Adrenal gland (tissue), 12 donors: ENCODE measurements around the gene AGAP3. TPM values are rescaled to one million over a fixed set of nuclear protein-coding genes. Genes with fewer than 3 reads are reported as not detected.

Source experiments
- DNase-seq, 7 donors: peaks; one replicate each; pipeline ENCODE4 v3.0.0-alpha.2; 2019 to 2020
- H3K27ac ChIP-seq, 5 donors: fragments of 200-600 bp; sonication (generic) in 4 of 5; 1 replicate in 3 of 5; 2 replicates in 2 of 5; pipeline versions ENCODE4 v1.5.1 to v1.8.0; 2016 to 2020; ENCODE audit warnings: mild to moderate bottlenecking in 1 of 5
- H3K27me3 ChIP-seq: fragments of 200-600 bp; 2 replicates; pipeline ENCODE4 v1.8.0; 2021
- H3K36me3 ChIP-seq, 2 donors: fragments of 200-600 bp; replicated peaks in 1 of 2; 1 replicate in 1 of 2; 2 replicates in 1 of 2; pipeline versions ENCODE4 v1.5.1 to v1.8.0; 2018 to 2022
- H3K4me1 ChIP-seq, 2 donors: fragments of 200-600 bp; replicated peaks in 1 of 2; 1 replicate in 1 of 2; 2 replicates in 1 of 2; pipeline versions ENCODE4 v1.5.1 to v1.8.0; 2018 to 2021
- H3K4me3 ChIP-seq, 4 donors: fragments of 200-600 bp; sonication (generic) in 3 of 4; one replicate each; pipeline ENCODE4 v1.5.1; 2016 to 2018
- H3K9me3 ChIP-seq, 3 donors: fragments of 200-600 bp; sonication (generic) in 1 of 3; replicated peaks in 1 of 3; 1 replicate in 2 of 3; 2 replicates in 1 of 3; pipeline versions ENCODE4 v1.5.1 to v1.8.0; 2016 to 2021
- POLR2A ChIP-seq, 2 donors: fragments of 450-650 bp; IDR thresholded peaks; one replicate each; pipeline ENCODE4 v1.6.1; 2017; ENCODE audit warnings: antibody characterized with exemption in 2 of 2, mild to moderate bottlenecking in 2 of 2, moderate library complexity in 1 of 2
- WGBS, 4 donors: extraction: QIAGEN DNeasy Blood & Tissue Kit in 2 of 4; methylation state at CpG; one replicate each; pipeline versions ENCODE4 v1.1.5 to v1.1.7; 2013 to 2017; 5-methylcytosine and 5-hydroxymethylcytosine counted together
- intact Hi-C, 2 donors: fragments of 100-400 bp; cut with DNase I; formaldehyde crosslinking; loops; one replicate each; pipeline versions ENCODE4 v1.14.1 to v1.15.0; 2022 to 2023
- polyA plus RNA-seq, 3 donors: library from polyadenylated mRNA; stranded (reverse); fragments of 200-250 nt in 2 of 3; fragments of 350-450 nt in 1 of 3; fragmentation: Illumina TruSeq in 1 of 3; extraction: RNeasy Lipid Tissue Mini Kit (QIAGEN cat#74804) in 1 of 3; gene quantifications; one replicate each; pipeline ENCODE4 v1.2.3, GENCODE V29; 2013 to 2014
- total RNA-seq, 9 donors: library from RNA; depleted of rRNA in 4 of 9; stranded (reverse); fragments of >200 nt in 4 of 9; fragments of 120-200 nt in 1 of 9; fragmentation: NEBNext Ultra II Directional in 1 of 9; extraction: Animal tissue kit (Norgen Biotek cat#: 25700) in 1 of 9; gene quantifications; one replicate each; pipeline versions ENCODE4 v1.1.0 to v1.2.4, GENCODE V29; 2013 to 2023
- TF ChIP-seq, protein P1 (sequence below), 6 experiments: fragments of 450-650 bp in 4 of 6; fragments of 200-600 bp in 2 of 6; sonication (generic) in 1 of 6; IDR thresholded peaks; 1 replicate in 5 of 6; 2 replicates in 1 of 6; pipeline versions ENCODE4 v1.5.1 to v1.8.0; 2016 to 2021; ENCODE audit warnings: antibody characterized with exemption in 6 of 6, mild to moderate bottlenecking in 2 of 6, moderate library complexity in 1 of 6
- donor health status: healthy with polysubstance abuse.
- donor health status: Bipolar disorder and iron deficiency.
- donor health status: DM: yes; HTN: yes; CAD: no.
- donor health status: DM: no; HTN: no; CAD: no.
- donor health status: DM: no; HTN: no; CAD: no.
- donor health status: DM: yes; HTN: yes; CAD: no.

AGAP3 gene
- total and polyA plus RNA-seq, 12 donors: 17.2 to 236 (median 50.9) TPM

DNA sequence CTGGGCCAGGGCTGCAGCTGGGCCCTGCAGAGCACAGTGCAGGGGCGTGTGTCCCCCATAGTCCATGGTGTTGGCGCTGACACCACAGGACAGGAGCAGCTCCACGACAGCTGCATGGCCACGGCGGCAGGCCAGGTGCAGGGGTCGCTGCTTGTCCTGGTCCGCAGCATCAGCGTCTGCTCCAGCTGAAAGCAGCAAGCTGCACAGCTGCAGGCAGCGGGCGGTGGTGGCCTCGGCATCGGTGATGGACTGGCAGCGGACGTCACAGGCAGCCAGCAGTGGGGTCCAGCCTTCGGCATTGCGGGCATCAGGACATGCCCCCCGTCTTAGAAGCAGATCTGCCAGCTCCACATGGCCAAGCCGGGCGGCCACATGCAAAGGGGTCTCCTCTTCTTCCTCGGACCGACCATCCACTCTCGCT is 94.7 kb downstream of the AGAP3 start:
- Histone ChIP-seq H3K27ac (no peak overlapping the region), H3K4me1 (no peaks in the 10 kb centered on the region), H3K36me3 (no peaks in the 10 kb centered on the region), H3K4me3 (no peak overlapping the region), H3K27me3 (no peaks in the 10 kb centered on the region), H3K9me3 (no peaks in the 10 kb centered on the region)
- TF ChIP-seq, protein P1, sequence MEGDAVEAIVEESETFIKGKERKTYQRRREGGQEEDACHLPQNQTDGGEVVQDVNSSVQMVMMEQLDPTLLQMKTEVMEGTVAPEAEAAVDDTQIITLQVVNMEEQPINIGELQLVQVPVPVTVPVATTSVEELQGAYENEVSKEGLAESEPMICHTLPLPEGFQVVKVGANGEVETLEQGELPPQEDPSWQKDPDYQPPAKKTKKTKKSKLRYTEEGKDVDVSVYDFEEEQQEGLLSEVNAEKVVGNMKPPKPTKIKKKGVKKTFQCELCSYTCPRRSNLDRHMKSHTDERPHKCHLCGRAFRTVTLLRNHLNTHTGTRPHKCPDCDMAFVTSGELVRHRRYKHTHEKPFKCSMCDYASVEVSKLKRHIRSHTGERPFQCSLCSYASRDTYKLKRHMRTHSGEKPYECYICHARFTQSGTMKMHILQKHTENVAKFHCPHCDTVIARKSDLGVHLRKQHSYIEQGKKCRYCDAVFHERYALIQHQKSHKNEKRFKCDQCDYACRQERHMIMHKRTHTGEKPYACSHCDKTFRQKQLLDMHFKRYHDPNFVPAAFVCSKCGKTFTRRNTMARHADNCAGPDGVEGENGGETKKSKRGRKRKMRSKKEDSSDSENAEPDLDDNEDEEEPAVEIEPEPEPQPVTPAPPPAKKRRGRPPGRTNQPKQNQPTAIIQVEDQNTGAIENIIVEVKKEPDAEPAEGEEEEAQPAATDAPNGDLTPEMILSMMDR (IDR thresholded peaks at IDR 0.05): no peak
- TF ChIP-seq POLR2A (IDR thresholded peaks at IDR 0.05): no peak
- intact Hi-C loops: no loop called here
- DNase-seq: no peak
- WGBS, 4 donors: 87 to 95% (median 88%) methylated on average over 3 to 22 of the region's 22 CpGs

DNA sequence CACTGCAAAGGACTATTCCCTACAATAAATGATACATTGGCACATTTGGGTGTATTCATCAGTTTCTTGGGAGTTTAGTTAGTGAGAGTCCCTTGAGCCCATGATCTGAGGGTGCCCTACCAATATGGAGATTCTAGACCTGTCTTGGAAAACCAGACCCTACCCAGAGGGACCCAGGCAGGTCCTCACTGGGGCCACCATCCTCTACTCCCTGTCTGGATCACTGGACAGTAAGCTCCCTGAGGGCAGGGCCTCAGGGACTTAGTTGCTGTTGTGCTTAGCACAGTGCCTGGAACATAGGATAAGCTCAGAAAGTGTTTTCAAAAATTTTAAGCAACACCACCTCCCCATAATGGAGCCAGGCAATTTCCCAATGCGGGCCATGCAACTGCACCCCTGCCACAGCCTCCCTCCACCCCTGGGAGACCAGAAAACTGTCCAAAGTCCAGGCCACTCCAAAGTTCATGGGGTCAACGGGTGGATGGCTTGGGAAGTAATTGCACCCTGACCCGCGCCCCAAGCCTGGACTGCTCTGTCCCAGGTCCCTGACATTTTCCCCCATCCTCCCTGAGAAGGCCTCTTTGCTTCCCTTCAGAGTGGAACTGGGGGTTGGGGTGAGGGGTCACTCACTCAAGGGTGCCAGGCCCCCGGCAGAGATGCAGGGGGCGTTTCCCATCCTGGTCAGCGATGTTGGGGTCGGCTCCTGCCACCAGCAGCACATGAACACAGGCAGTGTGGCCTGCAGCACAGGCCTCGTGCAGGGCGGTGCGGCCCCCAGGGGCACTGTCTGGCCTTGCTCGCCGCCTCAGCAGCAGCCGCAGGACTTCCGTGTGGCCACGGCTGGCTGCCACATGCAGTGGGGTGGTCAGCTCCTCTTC is 99.7 kb downstream of the AGAP3 start:
- TF ChIP-seq POLR2A (IDR thresholded peaks at IDR 0.05): no peak
- Histone ChIP-seq H3K9me3 (no peaks in the 10 kb centered on the region), H3K36me3 (no peaks in the 10 kb centered on the region), H3K4me3 (no peak overlapping the region), H3K27ac (no peak overlapping the region), H3K27me3 (no peaks in the 10 kb centered on the region), H3K4me1 (no peaks in the 10 kb centered on the region)
- intact Hi-C loops: no loop called here
- 83 to 89% (median 87%) methylated on average over 1 to 16 of the region's 16 CpGs for WGBS, 4 donors
- DNase-seq: no peak

DNA sequence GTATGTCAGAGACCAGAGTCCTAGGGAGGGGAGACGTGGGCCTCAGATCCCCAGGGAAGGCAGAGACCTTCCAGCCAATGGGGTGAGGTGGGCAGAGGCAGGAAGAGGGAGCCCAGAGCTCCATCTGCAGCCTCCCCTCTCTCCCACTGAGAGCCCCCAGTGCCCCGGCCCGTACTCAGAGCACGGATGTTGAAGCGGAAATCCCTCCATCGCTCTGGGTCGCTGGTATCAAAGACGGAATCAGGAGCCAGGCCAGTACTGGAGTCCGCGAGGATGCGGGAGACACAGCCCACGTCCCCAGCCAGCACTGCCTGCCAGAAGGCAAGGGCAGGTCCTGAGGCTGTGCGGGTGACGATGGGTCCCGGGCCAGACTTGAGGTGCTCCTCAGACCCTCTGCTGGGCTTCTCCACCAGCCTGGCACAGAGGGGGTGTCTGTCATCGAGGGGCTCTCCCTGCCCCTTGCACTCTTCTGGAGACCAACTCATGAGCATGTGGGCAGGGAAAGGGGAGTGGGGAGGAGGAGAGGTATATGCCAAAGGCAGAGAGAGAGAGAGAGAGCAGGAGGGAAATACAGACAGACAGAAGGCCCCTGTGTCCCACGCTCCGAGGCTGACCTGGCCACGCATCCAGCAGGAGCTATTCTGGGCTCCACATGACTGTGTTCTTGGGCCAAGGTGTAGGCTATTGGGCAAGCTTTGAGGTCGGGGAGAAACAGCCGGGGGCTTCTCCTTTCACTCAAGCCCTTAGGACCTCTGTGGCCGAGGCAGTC is 100.5 kb downstream of the AGAP3 start, which contains the start of gene ASB10:
Gene ASB10, minus strand, starts transcription at position 611 of the 769 bp plus-strand sequence. Its CDS starts 120 bp downstream, at position 491.
- no peaks in the 10 kb centered on the region for H3K4me1 ChIP-seq
- H3K27ac ChIP-seq: no peak within 1 kb of the TSS
- no peak within 1 kb of the TSS for H3K4me3 ChIP-seq
- no peaks in the 10 kb centered on the region for H3K27me3 ChIP-seq
- H3K9me3 ChIP-seq: no peaks in the 10 kb centered on the region
- 74 to 80% (median 76%) methylated on average over 18 to 22 of the region's 22 CpGs for WGBS, 4 donors
- intact Hi-C loops: no loop called here
- H3K36me3 ChIP-seq: no peaks in the 10 kb centered on the region
- DNase-seq: no peak
- no peak for TF ChIP-seq POLR2A (IDR thresholded peaks at IDR 0.05)
- TF ChIP-seq, protein P1 (IDR thresholded peaks at IDR 0.05): no peak

DNA sequence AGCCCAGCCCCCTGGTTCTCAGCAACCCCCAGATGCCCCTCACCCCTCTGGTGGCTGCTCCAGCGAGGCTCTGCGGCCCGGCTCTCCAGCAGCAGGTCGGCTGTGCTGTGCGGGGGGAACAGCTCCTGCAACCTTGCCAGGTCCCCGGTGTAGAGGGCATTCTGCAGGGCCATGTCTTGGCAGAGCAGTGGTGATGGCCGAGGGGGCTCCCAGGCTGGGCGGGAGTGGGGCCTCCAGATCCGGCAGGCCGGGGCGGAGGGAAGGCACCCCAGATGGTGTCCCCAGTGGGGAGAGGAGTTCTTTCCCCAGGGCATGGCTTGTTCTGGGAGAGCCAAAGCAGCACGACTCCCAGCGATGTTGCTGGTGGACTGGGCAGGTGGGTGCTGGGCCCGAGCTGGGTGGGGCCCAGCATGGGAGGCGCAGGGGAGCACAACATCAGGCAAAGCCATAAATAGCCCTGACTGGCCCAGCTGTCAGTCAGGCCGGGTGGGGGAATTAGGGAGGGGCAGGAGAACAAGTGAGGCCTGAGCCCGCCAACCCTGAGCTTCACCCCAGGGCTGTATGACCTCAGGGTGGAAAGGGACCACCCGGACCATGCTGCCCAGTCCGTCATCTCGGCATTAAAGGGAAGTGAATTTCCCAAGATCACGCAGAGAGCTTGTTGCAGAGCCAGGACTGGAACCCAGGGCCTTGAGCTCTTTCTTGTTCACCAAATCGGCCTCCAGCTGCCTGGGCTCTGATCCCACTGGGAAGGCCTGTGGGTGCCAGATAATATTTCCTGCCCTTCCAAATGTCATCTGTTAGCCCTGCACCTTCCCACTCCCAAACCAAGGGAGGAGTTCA is 101.4 kb downstream of the AGAP3 start:
- no peak overlapping the region for H3K27ac ChIP-seq
- intact Hi-C loops: no loop called here
- no peak for DNase-seq
- no peaks in the 10 kb centered on the region for H3K36me3 ChIP-seq
- H3K4me3 ChIP-seq: no peak overlapping the region
- WGBS, 4 donors: 79 to 89% (median 82%) methylated on average over 5 to 22 of the region's 22 CpGs
- no peaks in the 10 kb centered on the region for H3K9me3 ChIP-seq
- H3K4me1 ChIP-seq: no peaks in the 10 kb centered on the region
- TF ChIP-seq POLR2A (IDR thresholded peaks at IDR 0.05): no peak
- TF ChIP-seq, protein P1 (IDR thresholded peaks at IDR 0.05): no peak
- H3K27me3 ChIP-seq: no peaks in the 10 kb centered on the region
